HepG2 (cell line): Measurements from ENCODE around the gene RNU4-1. TPM values are rescaled to one million over a fixed set of nuclear protein-coding genes. Genes with fewer than 3 reads are reported as not detected.

ENCODE experiments used
- ATAC-seq: fragments of 200-7000 bp; cut with Tn5 transposase; 3 replicates; pipeline ENCODE4 v1.9.1; 2020; ENCODE audit warnings: mild to moderate bottlenecking, moderate library complexity
- Bru-seq: library from RNA; stranded (reverse); fragments of 400-500 nt; gene quantifications from one replicate; lab custom pipeline; 2021; lab: Mats Ljungman, UMichigan
- BruChase-seq, 2 experiments: library from RNA; stranded (reverse); fragments of 400-500 nt; gene quantifications; one replicate each; lab custom pipeline; 2021; lab: Mats Ljungman, UMichigan
- BruUV-seq: library from RNA; stranded (reverse); fragments of 400-500 nt; replicated peaks from 2 replicates; lab custom pipeline; 2021; lab: Mats Ljungman, UMichigan
- CTCF ChIA-PET: fragments of 300-600 bp; formaldehyde crosslinking; extraction: SDS; loops from one replicate; lab custom pipeline; 2021; ENCODE audit warnings: low total read pairs, inconsistent platforms, low intra/inter-chr PET ratio; lab: Yijun Ruan, JAX
- POLR2A ChIA-PET: fragments of 350-600 bp; sonication (Branson Sonifier 250); formaldehyde crosslinking; loops from one replicate; lab custom pipeline; 2020; ENCODE audit warnings: antibody characterized with exemption, inconsistent platforms; lab: Yijun Ruan, JAX
- DNase-seq: peaks from one replicate; pipeline ENCODE4 v3.0.0-alpha.2; 2015; ENCODE audit warnings: low spot score
- FAIRE-seq: peaks from 3 replicates; lab custom pipeline; 2011; peaks lifted over from hg19 to GRCh38; lab: Jason Lieb, UNC
- H2AFZ ChIP-seq: one replicate; pipeline ENCODE4 v1.6.1; 2011; ENCODE audit warnings: low read length, inconsistent platforms
- H3K27ac ChIP-seq: fragments of 300-600 bp; 3 replicates; pipeline ENCODE4 v1.8.0; 2011; ENCODE audit warnings: mixed run types, mild to moderate bottlenecking, mixed read lengths, low read length, inconsistent platforms; ENCODE audit not compliant: insufficient read depth; ENCODE audit errors: extremely low read length
- H3K27me3 ChIP-seq, 2 experiments: fragments of 200-600 bp in 1 of 2; 2 replicates in 1 of 2; 3 replicates in 1 of 2; pipeline versions ENCODE4 v1.6.0 to v1.8.0; 2011; ENCODE audit warnings: low read length in 2 of 2, mild to moderate bottlenecking in 2 of 2, moderate library complexity in 2 of 2, inconsistent platforms in 1 of 2; ENCODE audit not compliant: insufficient read depth in 2 of 2, control insufficient read depth in 1 of 2
- H3K36me3 ChIP-seq, 2 experiments: fragments of 200-600 bp in 1 of 2; replicated peaks in 1 of 2; 2 replicates in 1 of 2; 3 replicates in 1 of 2; pipeline versions ENCODE4 v1.5.1 to v1.8.0; 2011; ENCODE audit warnings: low read length in 2 of 2, inconsistent platforms in 1 of 2; ENCODE audit not compliant: insufficient read depth in 2 of 2, control insufficient read depth in 1 of 2
- H3K4me1 ChIP-seq: 2 replicates; pipeline ENCODE4 v1.5.1; 2012; ENCODE audit warnings: low read length, inconsistent platforms; ENCODE audit not compliant: insufficient read depth
- H3K4me2 ChIP-seq: 2 replicates; pipeline ENCODE4 v1.6.0; 2011; ENCODE audit warnings: low read depth, low read length, inconsistent platforms
- H3K4me3 ChIP-seq, 3 experiments: fragments of 200-600 bp in 1 of 3; sonication (generic), shearing (Covaris generic) in 1 of 3; replicated peaks in 1 of 3; 2 replicates each; pipeline ENCODE4 v1.5.1; 2011 to 2016; ENCODE audit warnings: low read length in 3 of 3, inconsistent platforms in 2 of 3, low read depth in 2 of 3, mild to moderate bottlenecking in 2 of 3, control low read depth in 1 of 3, mixed read lengths in 1 of 3; ENCODE audit not compliant: insufficient read depth in 1 of 3
- H3K79me2 ChIP-seq: one replicate; pipeline ENCODE4 v1.6.1; 2011; ENCODE audit warnings: low read length, inconsistent platforms; ENCODE audit not compliant: insufficient read depth
- H3K9ac ChIP-seq: 2 replicates; pipeline ENCODE4 v1.6.0; 2011; ENCODE audit warnings: mild to moderate bottlenecking, low read depth, low read length, inconsistent platforms; ENCODE audit not compliant: insufficient read depth
- H3K9me3 ChIP-seq: 2 replicates; pipeline ENCODE4 v1.5.1; 2012; ENCODE audit warnings: mild to moderate bottlenecking, low read length
- H4K20me1 ChIP-seq: 2 replicates; pipeline ENCODE4 v1.6.0; 2011; ENCODE audit warnings: inconsistent platforms, mild to moderate bottlenecking, low read length, moderate library complexity; ENCODE audit not compliant: insufficient read depth
- ATM ChIP-seq: fragments of 450-650 bp; IDR thresholded peaks from 2 replicates; pipeline ENCODE4 v1.7.1; 2017; ENCODE audit warnings: mild to moderate bottlenecking, borderline replicate concordance
- CBFB ChIP-seq: sonication (generic); formaldehyde crosslinking; IDR thresholded peaks from 2 replicates; pipeline ENCODE4 v1.4.0; 2020; ENCODE audit warnings: missing genetic modification reagents
- CBX5 ChIP-seq: sonication (generic); formaldehyde crosslinking; IDR thresholded peaks from 2 replicates; pipeline ENCODE4 v1.4.0; 2020; ENCODE audit warnings: missing genetic modification reagents, borderline replicate concordance
- JARID2 ChIP-seq: sonication (generic); formaldehyde crosslinking; IDR thresholded peaks from 2 replicates; pipeline ENCODE4 v1.8.1; 2023; ENCODE audit warnings: missing genetic modification reagents, inconsistent platforms; ENCODE audit not compliant: insufficient replicate concordance
- NKX3-1 ChIP-seq: sonication (generic); formaldehyde crosslinking; IDR thresholded peaks from 2 replicates; pipeline ENCODE4 v1.5.0; 2020; ENCODE audit warnings: missing genetic modification reagents
- TBL1XR1 ChIP-seq: fragments of 150-350 bp; IDR thresholded peaks from 2 replicates; pipeline ENCODE4 v1.6.1; 2014; ENCODE audit warnings: borderline replicate concordance, low read length; ENCODE audit not compliant: partially characterized antibody
- ZC3H4 ChIP-seq: sonication (generic); formaldehyde crosslinking; IDR thresholded peaks from 2 replicates; pipeline ENCODE4 v1.4.0; 2020; ENCODE audit warnings: missing genetic modification reagents, borderline replicate concordance
- ZFX ChIP-seq: sonication (generic); formaldehyde crosslinking; IDR thresholded peaks from 2 replicates; pipeline ENCODE4 v1.4.0; 2020; ENCODE audit warnings: mild to moderate bottlenecking, low read depth, missing genetic modification reagents, moderate library complexity
- ZIK1 ChIP-seq: sonication (generic); formaldehyde crosslinking; IDR thresholded peaks from 2 replicates; pipeline ENCODE4 v1.5.0; 2020; ENCODE audit warnings: mild to moderate bottlenecking, low read depth, missing genetic modification reagents, borderline replicate concordance
- ZNF317 ChIP-seq: sonication (generic); formaldehyde crosslinking; IDR thresholded peaks from 2 replicates; pipeline ENCODE4 v1.5.0; 2020; ENCODE audit warnings: mild to moderate bottlenecking, missing genetic modification reagents
- ZNF646 ChIP-seq: sonication (generic); formaldehyde crosslinking; IDR thresholded peaks from 2 replicates; pipeline ENCODE4 v1.9.0; 2021; ENCODE audit warnings: mild to moderate bottlenecking, missing genetic modification reagents
- WGBS: methylation state at CpG from one replicate; pipeline ENCODE4 v1.1.6; 2017; ENCODE audit warnings: low lambda C conversion rate; 5-methylcytosine and 5-hydroxymethylcytosine counted together
- in situ Hi-C: cut with HindIII; loops from 2 replicates; pipeline ENCODE4 v1.10.0; 2017; ENCODE audit warnings: low pct_unique_long_range_greater_than_20kb; ENCODE audit not compliant: extremely low pct_ligation_motif_present
- intact Hi-C: fragments of 100-400 bp; cut with micrococcal nuclease; formaldehyde crosslinking; loops from one replicate; pipeline ENCODE4 v1.10.0; 2022; ENCODE audit not compliant: unreplicated experiment
- long read RNA-seq, 2 experiments: library from RNA in 1 of 2; library from polyadenylated mRNA in 1 of 2; stranded (forward) in 1 of 2; unstranded in 1 of 2; transcript quantifications; one replicate each; pipeline ENCODE4 v2.0.0, GENCODE V29; 2019 to 2022
- polyA minus RNA-seq, 3 experiments: library from RNA; depleted of rRNA, polyadenylated mRNA; stranded (reverse); fragments of >200 nt; gene quantifications; 2 replicates each; pipeline ENCODE4 v1.2.3, GENCODE V29; 2011; ENCODE audit warnings: low replicate concordance in 1 of 3
- polyA plus RNA-seq, 8 experiments: library from polyadenylated mRNA; depleted of rRNA in 3 of 8; stranded (reverse) in 7 of 8; unstranded in 1 of 8; fragments of >200 nt; fragmentation: Illumina TruSeq in 4 of 8; extraction: Trizol in 4 of 8; gene quantifications; 2 replicates each; pipeline versions ENCODE4 v1.2.1 to v1.2.3, GENCODE V29; 2011 to 2016; ENCODE audit warnings: low read depth in 4 of 8, missing spikeins in 1 of 8, mixed read lengths in 1 of 8; ENCODE audit not compliant: insufficient read depth in 1 of 8
- total RNA-seq, 5 experiments: library from RNA; depleted of rRNA; stranded (reverse); fragments of >200 nt; fragmentation: Illumina TruSeq; extraction: Trizol; gene quantifications; 2 replicates each; pipeline ENCODE4 v1.2.3, GENCODE V29; 2016; ENCODE audit warnings: low read depth in 1 of 5

RNU4-1 gene
- 623 and 7,407 TPM in 2 replicates for total RNA-seq (2016; rRNA removed; fragmentation: Illumina TruSeq; extraction: Trizol)
- 43,967 and 49,615 TPM in 2 replicates for total RNA-seq (2016; cell fraction: cytosol; rRNA removed; fragmentation: Illumina TruSeq; extraction: Trizol; ENCODE audit: low read depth)
- total RNA-seq (2016; cell fraction: insoluble cytoplasmic fraction; rRNA removed; fragmentation: Illumina TruSeq; extraction: Trizol) = 747 and 6,785 TPM in 2 replicates
- 4,501 and 5,797 TPM in 2 replicates for total RNA-seq (2016; cell fraction: membrane; rRNA removed; fragmentation: Illumina TruSeq; extraction: Trizol)
- 25,631 and 27,214 TPM in 2 replicates for total RNA-seq (2016; cell fraction: nucleus; rRNA removed; fragmentation: Illumina TruSeq; extraction: Trizol)
- not detected in 2 replicates for polyA plus RNA-seq (2011; rRNA removed)
- under 0.01 TPM in 2 replicates for polyA plus RNA-seq (2011; cell fraction: cytosol; rRNA removed)
- polyA plus RNA-seq (2011; cell fraction: nucleus; rRNA removed) = under 0.01 TPM in 2 replicates
- 161 and 404 TPM in 2 replicates for polyA plus RNA-seq (2012)
- 58.8 TPM in 1 of 2 replicates, not detected in the other for polyA plus RNA-seq (2016; cell fraction: cytosol; fragmentation: Illumina TruSeq; extraction: Trizol; ENCODE audit: low read depth)
- polyA plus RNA-seq (2016; cell fraction: insoluble cytoplasmic fraction; fragmentation: Illumina TruSeq; extraction: Trizol; ENCODE audit: low read depth) = not detected in 2 replicates
- polyA plus RNA-seq (2016; cell fraction: membrane; fragmentation: Illumina TruSeq; extraction: Trizol; ENCODE audit: low read depth) = not detected in 2 replicates
- polyA plus RNA-seq (2016; cell fraction: nucleus; fragmentation: Illumina TruSeq; extraction: Trizol; ENCODE audit: insufficient read depth, low read depth) = 62.4 TPM in 1 of 2 replicates, not detected in the other
- polyA minus RNA-seq (2011; rRNA and poly(A)+ RNA removed; ENCODE audit: low replicate concordance) = under 0.01 TPM in 2 replicates
- 32,519 and 40,246 TPM in 2 replicates for polyA minus RNA-seq (2011; cell fraction: cytosol; rRNA and poly(A)+ RNA removed)
- polyA minus RNA-seq (2011; cell fraction: nucleus; rRNA and poly(A)+ RNA removed) = under 0.01 TPM in 2 replicates
- percentile 77 among the genes with signal in this experiment for Bru-seq, nascent RNA
- BruChase-seq, experiment 1, labeled RNA remaining after a 6-hour chase = percentile 51 among the genes with signal in this experiment
- percentile 45 among the genes with signal in this experiment for BruChase-seq, experiment 2, labeled RNA remaining after a 2-hour chase
- long read RNA-seq, experiment 1 = 0 reads
- long read RNA-seq, experiment 2 = 0 reads

DNA sequence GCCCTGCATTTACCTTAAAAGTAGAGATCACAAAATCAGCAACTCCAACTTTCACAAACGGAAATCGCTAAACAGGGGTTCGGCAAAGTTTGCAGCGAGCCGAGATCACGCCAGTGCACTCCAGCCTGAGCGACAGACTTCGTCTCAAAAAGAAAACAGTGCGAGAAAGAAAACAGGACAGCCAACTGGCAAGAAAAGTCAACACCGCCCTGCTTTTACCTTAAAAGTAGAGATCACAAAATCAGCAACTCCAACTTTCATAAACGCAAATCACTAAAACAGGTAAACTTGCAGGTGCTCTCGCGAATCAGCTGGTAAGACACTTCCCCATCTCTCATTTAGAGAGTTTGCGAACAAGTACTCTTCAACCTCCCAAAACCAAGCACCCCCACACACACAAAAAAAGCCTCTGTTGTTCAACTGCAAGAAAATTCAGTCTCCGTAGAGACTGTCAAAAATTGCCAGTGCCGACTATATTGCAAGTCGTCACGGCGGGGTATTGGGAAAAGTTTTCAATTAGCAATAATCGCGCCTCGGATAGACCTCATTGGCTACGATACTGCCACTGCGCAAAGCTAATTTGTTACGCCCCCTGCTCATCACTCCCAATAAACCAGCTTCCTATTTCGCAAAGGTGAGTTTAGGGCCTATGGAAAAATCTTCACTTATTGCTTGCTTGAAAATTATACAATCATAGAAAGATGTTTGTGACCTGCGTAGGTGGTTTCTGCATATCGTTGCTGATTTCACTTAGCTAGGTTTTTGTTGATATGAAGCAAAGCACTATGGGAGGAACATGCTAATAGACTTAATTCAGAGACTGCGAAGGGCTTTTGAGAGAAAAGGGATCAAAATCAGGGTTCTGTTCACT, at the start of gene RNU4-1:
Gene RNU4-1 (minus strand): TSS at position 577 of the 871 bp plus-strand sequence.
- peak within 1 kb of the TSS; percentile 91 for H3K4me2 ChIP-seq
- H3K36me3 ChIP-seq = no peaks in the 10 kb centered on the region
- CTCF ChIA-PET = no interaction called here
- H2AFZ ChIP-seq = peak within 1 kb of the TSS; percentile 43
- intact Hi-C loops = no loop called here
- peak within 1 kb of the TSS; percentile 59 to 74 (median 71) for H3K4me3 ChIP-seq
- H3K4me1 ChIP-seq = peaks cover 26% of the 10 kb centered on the region; the same call in 1 of the 2 replicates
- FAIRE-seq = peak; percentile 77
- BruUV-seq = no TSS peak
- in situ Hi-C loops = no loop called here
- WGBS = 1% methylated on average over 25 of the region's 29 CpGs
- H3K27me3 ChIP-seq = no peaks in the 10 kb centered on the region; a peak in 1 of 5 replicates
- no peaks in the 10 kb centered on the region for H3K9me3 ChIP-seq
- DNase-seq = peak; percentile 93
- H3K27ac ChIP-seq = peak within 1 kb of the TSS; percentile 100
- H3K9ac ChIP-seq = peak within 1 kb of the TSS; percentile 98
- peak; percentile 45 for ATAC-seq
- no peaks in the 10 kb centered on the region for H4K20me1 ChIP-seq
- POLR2A ChIA-PET = interaction anchor here (0.9 to 5.6 kb wide), 21 partner anchors 10 to 304 kb away, joined by 3 to 461 read pairs (median 17); partner anchors contain the start of genes BICDL1, DYNLL1, PLA2G1B and PXN
- H3K79me2 ChIP-seq = no peaks in the 10 kb centered on the region
- TF ChIP-seq CBFB (CRISPR knock-in tag) (peak; percentile 49; the same call in 1 of the 2 replicates), TBL1XR1 (no peak), ZIK1 (CRISPR knock-in tag) (no peak), CBX5 (no peak), JARID2 (no peak), ZC3H4 (CRISPR knock-in tag) (no peak; the same call in 1 of the 2 replicates), ZNF646 (CRISPR knock-in tag) (no peak), ZFX (peak; percentile 13; the same call in 1 of the 2 replicates), ZNF317 (CRISPR knock-in tag) (peak; percentile 56; the same call in 1 of the 2 replicates), NKX3-1 (peak; percentile 93; the same call in 1 of the 2 replicates), ATM (no peak)
